Uterus (tissue), 2 donors: ENCODE results near the gene TMPRSS3.

ENCODE experiments used
- POLR2A ChIP-seq, 2 donors: fragments of 450-650 bp; IDR thresholded peaks; one replicate each; pipeline ENCODE4 v1.6.1; 2016; ENCODE audit warnings: antibody characterized with exemption in 2 of 2, mild to moderate bottlenecking in 1 of 2, moderate library complexity in 1 of 2
- TF ChIP-seq, protein P1 (sequence below), 4 experiments: fragments of 200-600 bp in 2 of 4; fragments of 450-650 bp in 2 of 4; sonication (generic) in 2 of 4; IDR thresholded peaks; one replicate each; pipeline ENCODE4 v1.5.1; 2016 to 2019; ENCODE audit warnings: antibody characterized with exemption in 4 of 4, mild to moderate bottlenecking in 2 of 4, moderate library complexity in 1 of 4

GRCh38 chr21:42343556-42343955, 52.3 kb downstream of the TMPRSS3 start:
- TF ChIP-seq POLR2A (IDR thresholded peaks at IDR 0.05) = no peak
- TF ChIP-seq, protein P1, sequence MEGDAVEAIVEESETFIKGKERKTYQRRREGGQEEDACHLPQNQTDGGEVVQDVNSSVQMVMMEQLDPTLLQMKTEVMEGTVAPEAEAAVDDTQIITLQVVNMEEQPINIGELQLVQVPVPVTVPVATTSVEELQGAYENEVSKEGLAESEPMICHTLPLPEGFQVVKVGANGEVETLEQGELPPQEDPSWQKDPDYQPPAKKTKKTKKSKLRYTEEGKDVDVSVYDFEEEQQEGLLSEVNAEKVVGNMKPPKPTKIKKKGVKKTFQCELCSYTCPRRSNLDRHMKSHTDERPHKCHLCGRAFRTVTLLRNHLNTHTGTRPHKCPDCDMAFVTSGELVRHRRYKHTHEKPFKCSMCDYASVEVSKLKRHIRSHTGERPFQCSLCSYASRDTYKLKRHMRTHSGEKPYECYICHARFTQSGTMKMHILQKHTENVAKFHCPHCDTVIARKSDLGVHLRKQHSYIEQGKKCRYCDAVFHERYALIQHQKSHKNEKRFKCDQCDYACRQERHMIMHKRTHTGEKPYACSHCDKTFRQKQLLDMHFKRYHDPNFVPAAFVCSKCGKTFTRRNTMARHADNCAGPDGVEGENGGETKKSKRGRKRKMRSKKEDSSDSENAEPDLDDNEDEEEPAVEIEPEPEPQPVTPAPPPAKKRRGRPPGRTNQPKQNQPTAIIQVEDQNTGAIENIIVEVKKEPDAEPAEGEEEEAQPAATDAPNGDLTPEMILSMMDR (IDR thresholded peaks at IDR 0.05) = no peak
